ENCODE results near the gene UCP2.

- TF ChIP-seq CTCF (IDR thresholded peaks at IDR 0.05) (no peak), POLR2AphosphoS5 (IDR thresholded peaks at IDR 0.05; ENCODE audit: insufficient read depth in 1 of 2, low read depth in 1 of 2) (no peak), POLR2A (IDR thresholded peaks at IDR 0.05) (no peak)
Measured at GRCh38 chr11:74030723-74031676, 48.4 kb upstream of the UCP2 start.
